ENCODE results near the gene MDM4. TPM values are rescaled to one million over a fixed set of nuclear protein-coding genes. Genes with fewer than 3 reads are reported as not detected.

MDM4 gene
- total RNA-seq, 4 donors from 2014 or later = 66.1 to 92.3 (median 88.6) TPM

DNA sequence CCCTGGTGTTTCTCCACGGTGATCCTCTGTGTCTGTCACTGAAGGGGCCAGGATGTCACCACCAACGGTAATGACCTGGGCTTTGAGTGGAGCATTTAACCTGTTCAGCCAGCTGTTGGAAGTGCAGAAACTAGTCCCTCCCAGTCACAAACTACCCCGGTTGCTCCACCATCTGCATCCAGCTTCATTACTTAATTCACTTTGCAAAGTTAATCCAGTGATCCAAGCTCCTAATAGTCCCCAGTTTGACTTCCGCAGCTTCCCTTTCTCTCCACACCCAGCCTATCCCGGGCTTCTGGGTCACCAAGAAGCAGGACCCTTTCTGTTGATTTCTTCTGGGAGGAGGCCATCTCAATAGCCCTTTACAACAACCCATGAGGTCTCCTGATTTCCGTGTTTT is 63.5 kb downstream of the MDM4 start:
- TF ChIP-seq CTCF (IDR thresholded peaks at IDR 0.05; ENCODE audit: low read depth) = no peak

GRCh38 chr1:204580862-204581261 is 64.7 kb downstream of the MDM4 start:
- TF ChIP-seq CTCF (IDR thresholded peaks at IDR 0.05; ENCODE audit: low read depth) = no peak

GRCh38 chr1:204581759-204582158 is 65.6 kb downstream of the MDM4 start:
- TF ChIP-seq CTCF (IDR thresholded peaks at IDR 0.05; ENCODE audit: low read depth) = no peak

GRCh38 chr1:204583909-204584632 is 67.9 kb downstream of the MDM4 start:
- no peak for TF ChIP-seq CTCF (IDR thresholded peaks at IDR 0.05; ENCODE audit: low read depth)

GRCh38 chr1:204584699-204585372 is 68.6 kb downstream of the MDM4 start:
- TF ChIP-seq CTCF (IDR thresholded peaks at IDR 0.05; ENCODE audit: low read depth) = no peak

DNA sequence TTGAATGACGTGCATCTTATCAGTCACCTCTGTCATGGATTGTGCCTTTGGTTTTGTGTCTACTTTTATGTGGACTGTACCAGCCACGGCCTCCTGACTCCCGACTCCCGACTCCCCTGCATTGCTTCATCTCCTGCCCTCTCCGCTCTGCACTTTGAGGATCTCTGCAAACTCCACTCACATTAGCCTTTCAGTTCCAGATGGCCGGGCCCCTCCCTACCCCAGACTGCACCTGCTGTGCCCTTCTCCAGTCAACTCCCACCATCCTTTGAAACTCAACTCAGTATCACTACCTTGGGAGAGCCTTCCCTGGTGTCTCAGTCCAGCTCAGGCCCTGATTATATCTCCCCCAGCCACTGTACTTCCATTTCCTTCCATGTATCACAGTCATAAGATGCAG is 71.4 kb downstream of the MDM4 start:
- no peak for TF ChIP-seq CTCF (IDR thresholded peaks at IDR 0.05; ENCODE audit: low read depth)

DNA sequence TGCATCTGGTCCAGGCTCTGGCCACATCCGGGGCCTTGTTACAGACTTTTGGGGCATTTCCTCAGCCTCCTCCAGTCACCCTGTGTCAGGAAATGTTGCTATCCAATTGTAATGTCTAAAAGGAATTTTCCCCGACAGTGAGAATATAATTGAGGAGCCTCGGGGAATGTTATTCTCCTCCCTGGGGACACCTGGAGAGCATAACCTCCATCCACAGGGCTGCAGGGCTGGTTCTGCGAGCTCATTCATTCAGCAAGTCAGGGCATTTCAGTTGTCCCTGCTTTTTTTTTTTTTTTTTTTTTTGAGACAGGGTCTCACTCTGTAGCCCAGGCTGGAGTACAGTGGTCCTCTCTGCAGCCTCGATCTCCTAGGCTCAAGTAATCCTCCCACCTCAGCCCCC is 72.6 kb downstream of the MDM4 start:
- no peak for TF ChIP-seq CTCF (IDR thresholded peaks at IDR 0.05; ENCODE audit: low read depth)
